GM19238 (cell line): ENCODE data around the gene KCNF1.

Experiments
- DNase-seq: peaks from one replicate; pipeline ENCODE4 v3.0.0; 2011; ENCODE audit warnings: low spot score; ENCODE audit not compliant: insufficient read length

KCNF1 gene

DNA sequence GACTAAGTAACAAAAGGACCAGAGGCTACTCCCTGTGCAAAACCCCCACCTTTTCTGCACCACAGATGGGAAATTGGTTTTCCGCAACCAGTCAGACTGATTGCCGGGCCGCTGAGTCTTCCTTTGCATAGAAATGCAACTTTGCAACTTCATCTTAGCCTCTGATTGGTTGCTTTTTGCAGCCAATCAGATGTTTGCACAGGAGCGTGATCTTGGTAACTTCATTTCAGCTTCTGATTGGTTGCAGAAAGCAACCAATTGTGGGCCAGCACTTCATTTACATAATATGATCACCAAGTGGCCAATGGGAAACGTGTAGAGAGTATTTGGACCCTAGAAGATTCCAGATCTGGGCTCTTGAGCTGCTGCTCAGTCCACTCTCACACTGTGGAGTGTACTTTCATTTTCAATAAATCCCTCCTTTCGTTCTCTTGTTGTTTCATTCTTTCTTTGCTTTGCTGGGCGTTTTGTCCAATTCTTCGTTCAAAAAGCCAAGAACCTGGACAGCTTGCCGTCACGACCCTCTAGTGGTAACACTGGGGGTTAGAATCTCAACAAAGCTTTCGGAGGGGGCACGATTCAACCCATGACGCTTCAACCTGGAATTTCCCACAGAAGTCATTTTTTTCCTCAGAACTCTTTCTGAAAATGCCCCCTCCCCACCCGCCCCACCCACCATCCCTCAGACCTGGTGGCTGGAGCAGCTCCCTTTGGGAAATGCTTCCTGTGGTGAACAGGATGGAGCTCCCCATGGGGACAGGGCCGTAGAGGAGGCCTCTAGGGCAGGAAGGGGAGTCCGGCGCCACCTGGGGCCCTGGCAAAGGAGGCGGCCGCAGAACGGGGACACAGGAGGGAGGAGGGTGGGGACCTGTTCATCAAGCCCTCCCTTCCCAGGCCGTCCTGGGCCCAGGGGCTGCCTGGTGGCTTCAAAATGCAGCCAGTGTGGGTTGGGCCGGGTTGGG lies 31.8 kb upstream of the KCNF1 start:
- no peak for DNase-seq

DNA sequence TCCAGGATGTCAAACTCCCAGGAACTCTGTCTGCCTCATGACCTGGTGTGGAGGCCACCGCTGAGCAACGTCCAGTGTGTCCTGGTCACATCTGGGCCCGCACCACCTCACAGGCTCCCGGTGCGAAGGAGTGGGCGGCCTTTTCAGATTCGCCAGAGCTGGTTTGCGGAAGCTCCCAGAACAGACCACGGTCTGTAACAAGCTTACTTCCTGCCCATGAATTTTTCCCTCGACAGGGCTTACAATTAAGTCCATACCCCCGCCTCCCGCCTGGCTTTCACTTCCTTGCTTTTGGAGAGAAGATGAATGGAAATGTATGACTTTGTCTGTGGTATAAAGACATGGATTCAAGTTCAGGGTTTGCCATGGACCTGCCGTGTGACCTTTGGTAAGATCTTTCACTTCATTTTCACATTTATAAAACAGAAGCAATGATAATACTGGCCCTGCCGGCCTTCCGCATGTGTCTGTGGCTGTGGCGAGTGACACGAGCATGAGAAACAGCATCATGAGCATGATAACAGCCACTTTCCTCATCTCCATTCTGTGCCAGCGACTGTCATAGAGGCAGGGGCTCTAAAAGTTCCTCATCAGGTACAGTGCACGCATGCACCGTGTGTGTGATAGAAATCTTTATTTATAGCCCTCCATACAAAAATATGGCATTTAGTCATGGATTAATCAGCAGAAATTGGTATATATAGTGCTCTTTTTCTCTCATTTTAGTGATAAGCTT lies 31.0 kb upstream of the KCNF1 start:
- DNase-seq, result no peak

GRCh38 chr2:10882568-10882967 lies 29.2 kb upstream of the KCNF1 start:
- no peak for DNase-seq

DNA sequence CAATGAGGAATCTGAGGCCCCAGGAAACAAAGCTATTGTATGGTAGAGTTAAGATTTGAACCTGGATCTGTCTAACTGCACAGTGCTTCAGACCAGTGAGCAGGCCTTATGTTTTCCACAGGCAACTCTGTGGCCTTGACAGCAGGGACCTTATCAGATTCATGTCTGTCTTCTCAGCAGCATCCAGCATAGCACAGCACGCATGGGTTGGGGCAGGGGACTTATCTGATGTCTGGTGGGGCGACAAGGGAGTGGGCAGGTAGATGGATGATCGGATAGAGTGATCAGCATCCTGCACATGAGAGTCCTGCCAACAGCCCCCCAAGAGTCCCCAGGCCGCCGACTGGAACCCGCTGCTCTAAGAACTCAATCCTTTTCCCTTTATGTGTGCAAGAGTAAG lies 28.7 kb upstream of the KCNF1 start:
- DNase-seq, result no peak

GRCh38 chr2:10883801-10884478 lies 27.8 kb upstream of the KCNF1 start:
- no peak for DNase-seq

DNA sequence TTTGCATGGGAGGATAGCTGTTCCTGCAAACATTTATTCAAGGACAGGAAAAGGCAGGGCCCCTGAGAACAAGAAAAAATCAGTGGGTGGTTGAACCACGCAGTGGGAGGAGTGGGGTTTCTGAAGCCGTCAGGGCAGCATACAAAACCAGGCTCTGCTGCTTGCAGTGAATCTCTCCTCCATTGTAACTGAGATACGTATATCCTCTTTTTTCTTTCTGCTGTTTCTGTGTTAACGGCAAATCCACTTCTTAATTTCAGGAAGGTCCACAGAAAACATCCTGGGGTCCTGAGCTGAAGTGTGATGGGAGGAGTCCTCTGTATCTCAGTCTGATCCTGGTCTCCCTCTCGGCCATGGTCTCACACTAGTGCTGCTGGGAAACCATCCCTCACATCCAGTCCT lies 27.2 kb upstream of the KCNF1 start:
- no peak for DNase-seq

GRCh38 chr2:10885094-10885860 lies 26.5 kb upstream of the KCNF1 start:
- no peak for DNase-seq

DNA sequence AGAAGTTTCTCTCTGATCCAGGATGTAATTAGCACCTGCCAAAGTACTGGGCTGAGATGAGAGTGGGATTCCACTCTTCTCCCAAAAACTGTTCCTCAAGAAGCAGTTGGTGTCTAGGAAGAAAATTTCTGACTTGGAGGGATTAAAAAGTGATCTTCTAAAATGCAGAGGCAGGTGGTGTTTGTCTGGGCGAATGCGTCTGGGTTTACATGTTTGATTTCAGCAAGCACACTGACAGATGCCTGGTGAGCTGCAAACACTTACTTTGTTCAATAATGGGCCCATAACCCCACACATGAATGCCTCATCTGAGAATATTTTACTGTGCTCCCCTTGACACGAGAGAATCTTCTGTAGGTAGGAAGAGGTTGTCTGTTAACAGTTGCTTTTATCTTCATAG lies 24.3 kb upstream of the KCNF1 start:
- no peak for DNase-seq

- no peak for DNase-seq
Measured at GRCh38 chr2:10889651-10890215, 22.0 kb upstream of the KCNF1 start.

DNA sequence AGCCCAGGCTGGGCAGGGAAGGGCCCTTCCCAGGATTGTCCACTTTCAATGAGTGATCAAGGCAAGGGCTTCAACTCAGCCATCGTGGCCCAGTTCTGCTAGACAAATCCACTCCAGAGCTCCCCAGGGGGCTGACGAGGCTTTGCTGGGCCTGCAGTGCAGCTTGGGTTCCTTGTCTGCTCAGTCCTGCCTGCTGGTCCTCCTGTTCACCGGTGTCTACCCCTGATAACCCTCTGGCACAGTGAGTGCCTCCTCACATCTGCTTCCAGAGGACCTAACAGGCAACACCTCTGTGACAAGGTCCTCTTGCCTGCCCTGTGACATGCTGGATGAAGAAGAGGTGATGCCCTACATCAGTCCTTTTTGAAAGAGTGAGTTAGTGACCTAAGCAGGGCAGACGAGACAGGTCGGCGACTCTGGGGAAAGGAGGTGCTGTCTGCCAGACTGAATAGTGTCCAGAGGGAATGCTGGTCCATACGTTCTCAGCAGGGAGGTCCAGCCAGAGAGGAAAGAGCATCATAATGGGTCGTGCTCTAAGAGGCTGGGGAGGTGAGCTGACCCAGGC lies 20.9 kb upstream of the KCNF1 start:
- DNase-seq, result no peak

- no peak for DNase-seq
Measured at GRCh38 chr2:10891390-10891789, 20.3 kb upstream of the KCNF1 start.

DNA sequence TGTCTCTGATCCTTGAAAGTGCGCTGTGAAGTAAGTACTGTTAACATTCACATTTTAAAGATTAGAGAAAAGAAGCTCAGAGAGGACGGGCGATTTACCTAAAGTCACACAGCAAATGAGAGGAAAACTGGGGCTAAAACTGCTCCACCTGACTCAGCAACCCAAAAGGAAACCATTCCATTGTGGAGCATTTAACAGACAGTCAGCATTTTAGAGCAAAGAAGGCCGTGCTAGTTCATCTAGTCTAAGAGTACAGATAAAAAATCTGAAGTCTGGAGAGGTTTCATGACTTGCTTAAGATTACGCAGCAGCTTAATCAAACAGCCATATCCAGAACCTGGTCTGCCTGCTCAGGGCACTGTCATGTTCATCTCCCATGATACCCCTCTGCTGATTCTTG lies 19.9 kb upstream of the KCNF1 start:
- no peak for DNase-seq

DNA sequence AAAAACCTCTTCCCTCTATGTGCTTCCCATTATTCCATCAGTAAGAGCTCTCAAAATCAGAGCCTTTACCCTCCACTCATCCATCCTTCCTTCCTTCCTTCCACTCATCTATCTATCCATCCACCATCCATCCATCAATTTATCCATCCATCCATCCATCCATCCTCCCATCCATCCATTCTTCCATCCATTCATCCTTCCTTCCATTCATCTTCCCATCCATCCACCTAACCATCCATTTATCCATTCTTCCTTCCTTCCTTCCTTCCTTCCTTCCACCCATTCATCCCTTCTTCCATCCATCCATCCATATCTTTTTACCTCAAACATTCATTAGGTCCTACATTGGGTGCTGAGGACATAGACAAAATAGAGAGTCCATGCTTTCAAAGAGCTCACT lies 19.4 kb upstream of the KCNF1 start:
- no peak for DNase-seq

GRCh38 chr2:10892796-10893350 lies 18.9 kb upstream of the KCNF1 start:
- no peak for DNase-seq

DNA sequence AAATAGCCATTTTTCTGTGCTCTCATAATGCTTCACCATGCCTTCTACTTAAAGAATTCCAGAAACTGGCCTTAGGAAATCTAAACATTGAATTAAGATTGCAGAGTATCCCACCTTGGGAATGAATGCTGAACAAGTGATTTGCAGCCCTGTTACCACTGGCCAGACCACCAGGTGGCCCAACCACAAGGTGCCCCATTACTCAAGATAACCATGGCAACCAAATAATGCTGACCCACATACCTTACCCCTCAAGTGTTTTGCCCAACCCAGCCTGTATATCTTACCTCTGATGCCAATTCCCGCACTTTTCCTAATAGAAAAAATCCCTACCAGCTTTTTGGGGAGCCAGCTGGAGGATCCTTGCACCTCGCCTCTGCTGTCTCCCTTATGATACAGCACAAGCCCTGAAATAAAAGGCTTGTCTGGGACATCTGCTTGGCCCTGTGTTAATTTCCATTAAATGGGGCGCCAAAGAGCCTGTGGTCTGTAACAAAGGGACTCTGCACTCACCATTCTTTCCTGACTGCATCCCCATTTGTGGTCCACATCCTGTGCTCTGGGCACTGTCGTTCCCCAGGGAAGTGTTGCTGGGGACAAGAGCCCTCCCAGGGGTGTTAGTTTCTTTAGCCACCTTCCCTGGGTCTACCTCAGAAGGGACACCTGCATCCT lies 17.3 kb upstream of the KCNF1 start:
- DNase-seq, result no peak

DNA sequence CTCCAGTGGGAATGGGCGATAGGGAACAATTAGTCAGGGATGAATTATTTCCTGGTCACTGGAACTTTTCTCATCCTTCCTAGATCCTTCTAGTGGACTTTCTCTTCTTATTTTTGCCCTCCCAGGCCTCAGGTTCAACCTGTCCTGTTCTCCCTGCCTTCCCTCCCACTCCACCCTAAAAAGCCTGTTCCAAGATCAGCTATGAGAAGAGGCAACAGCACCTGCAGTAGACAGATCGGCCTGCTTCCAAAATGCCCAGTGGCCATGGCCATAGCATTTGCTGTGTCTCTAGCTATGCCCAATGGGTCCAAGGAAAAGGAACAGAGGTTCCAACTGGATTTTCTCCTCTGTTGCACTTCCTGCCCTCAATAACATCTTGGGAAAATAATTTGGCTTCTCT lies 16.5 kb upstream of the KCNF1 start:
- DNase-seq, result no peak

DNA sequence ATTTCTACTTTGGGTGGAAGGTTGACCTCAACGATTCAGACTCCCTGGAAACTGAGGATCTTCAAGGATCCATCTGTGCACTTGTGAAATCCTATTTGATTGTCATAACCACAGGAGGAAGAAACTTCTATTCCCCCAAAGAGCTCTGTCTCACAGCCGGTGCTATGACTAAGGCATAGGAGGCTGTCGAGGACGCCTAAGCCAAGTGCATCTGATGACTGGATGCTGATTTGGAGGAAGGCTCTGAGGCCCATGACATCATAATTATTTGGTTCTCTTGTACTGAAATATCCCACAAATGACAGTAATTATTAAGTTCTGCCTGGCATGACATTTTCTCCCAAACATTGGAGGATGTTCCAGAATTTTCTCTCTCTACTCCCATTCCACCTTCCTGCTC lies 13.8 kb upstream of the KCNF1 start:
- no peak for DNase-seq

GRCh38 chr2:10900216-10901109 lies 11.3 kb upstream of the KCNF1 start:
- no peak for DNase-seq
